Psoas muscle (tissue), 8 donors: ENCODE measurements around the gene ZFYVE27. TPM values are rescaled to one million over a fixed set of nuclear protein-coding genes. Genes with fewer than 3 reads are reported as not detected.

Experiments used
- ATAC-seq, 4 donors: fragments of 200-7000 bp; cut with Tn5 transposase; one replicate each; pipeline ENCODE4 v1.9.1; 2020; ENCODE audit warnings: moderate library complexity in 3 of 4, mild to moderate bottlenecking in 2 of 4
- DNase-seq, 2 donors: peaks; one replicate each; pipeline ENCODE4 v3.0.0-alpha.2; 2020
- H3K27ac ChIP-seq: fragments of 200-600 bp; one replicate; pipeline ENCODE4 v1.8.0; 2022
- H3K27me3 ChIP-seq, 3 donors: fragments of 200-600 bp in 1 of 3; one replicate each; pipeline versions ENCODE4 v1.6.1 to v1.8.0; 2013 to 2022; ENCODE audit warnings: low read length in 2 of 3, mild to moderate bottlenecking in 2 of 3, moderate library complexity in 1 of 3; ENCODE audit not compliant: insufficient read depth in 3 of 3
- H3K36me3 ChIP-seq, 2 donors: fragments of 200-600 bp in 1 of 2; one replicate each; pipeline versions ENCODE4 v1.6.1 to v1.8.0; 2013 to 2022; ENCODE audit warnings: low read depth in 1 of 2, mild to moderate bottlenecking in 1 of 2, moderate library complexity in 1 of 2; ENCODE audit not compliant: insufficient read depth in 1 of 2
- H3K4me1 ChIP-seq: fragments of 200-600 bp; one replicate; pipeline ENCODE4 v1.8.0; 2022
- H3K4me3 ChIP-seq: fragments of 200-600 bp; one replicate; pipeline ENCODE4 v1.8.0; 2022; ENCODE audit warnings: mild to moderate bottlenecking
- H3K9me3 ChIP-seq: fragments of 200-600 bp; one replicate; pipeline ENCODE4 v1.8.0; 2022
- CTCF ChIP-seq: fragments of 200-600 bp; IDR thresholded peaks from one replicate; pipeline ENCODE4 v1.8.0; 2022; ENCODE audit warnings: antibody characterized with exemption
- WGBS, 3 donors: extraction: QIAGEN DNeasy Blood & Tissue Kit; methylation state at CpG; one replicate each; pipeline versions ENCODE4 v1.1.6 to v1.1.7; 2013; 5-methylcytosine and 5-hydroxymethylcytosine counted together
- intact Hi-C, 2 donors: fragments of 100-400 bp; cut with DNase I; formaldehyde crosslinking; loops; one replicate each; pipeline versions ENCODE4 v1.11.0 to v1.14.2; 2022
- polyA plus RNA-seq, 3 donors: library from polyadenylated mRNA; stranded (reverse); fragments of 200-250 nt; gene quantifications; one replicate each; pipeline ENCODE4 v1.2.3, GENCODE V29; 2013
- total RNA-seq, 4 donors: library from RNA; stranded (reverse); fragmentation: NEBNext Ultra II Directional in 2 of 4; extraction: Animal tissue kit (Norgen Biotek cat#: 25700) in 2 of 4; gene quantifications; one replicate each; pipeline versions ENCODE4 v1.2.1 to v1.2.4, GENCODE V29; 2021 to 2023
- donor health status: healthy with polysubstance abuse.
- donor health status: DM: no; HTN: no; CAD: no; lungs with moderate emphysema.
- donor health status: Bipolar disorder and iron deficiency.
- donor health status: healthy.
- donor health status: DM: yes; HTN: yes; CAD: no.
- donor health status: DM: no; HTN: no; CAD: no.
- donor health status: DM: no; HTN: no; CAD: no.
- donor health status: DM: yes; HTN: yes; CAD: no.

The ZFYVE27 gene
- total and polyA plus RNA-seq, 7 donors = 8.3 to 20.1 (median 12.5) TPM

GRCh38 chr10:97707134-97707861 lies 29.6 kb upstream of the ZFYVE27 start:
- H3K36me3 ChIP-seq = no peaks in the 10 kb centered on the region
- no peak for TF ChIP-seq CTCF
- DNase-seq (no peak), ATAC-seq (no peak)
- no peak overlapping the region for H3K4me3 ChIP-seq
- H3K4me1 ChIP-seq = no peaks in the 10 kb centered on the region
- H3K27me3 ChIP-seq = peaks cover 0 to 6% (median 0%) of the 10 kb centered on the region in 3 donors
- 75 to 86% (median 82%) methylated on average over 11 of the region's 11 CpGs for WGBS, 3 donors
- no peak overlapping the region for H3K27ac ChIP-seq
- intact Hi-C loops = no loop called here
- no peaks in the 10 kb centered on the region for H3K9me3 ChIP-seq

GRCh38 chr10:97708167-97708566 lies 28.8 kb upstream of the ZFYVE27 start:
- Histone ChIP-seq H3K27me3 (peaks cover 0 to 6% (median 0%) of the 10 kb centered on the region in 3 donors), H3K36me3 (no peaks in the 10 kb centered on the region), H3K27ac (no peak overlapping the region), H3K4me1 (no peaks in the 10 kb centered on the region), H3K9me3 (no peaks in the 10 kb centered on the region), H3K4me3 (no peak overlapping the region)
- intact Hi-C loops = loop anchor here (2.0 kb wide), 1 partner anchor 23 kb away; no protein-coding TSS in a partner anchor
- DNase-seq (no peak), ATAC-seq (no peak)
- 81 to 85% (median 84%) methylated on average over 2 of the region's 2 CpGs for WGBS, 3 donors
- TF ChIP-seq CTCF = no peak

- no peaks in the 10 kb centered on the region for H3K9me3 ChIP-seq
- no peak overlapping the region for H3K27ac ChIP-seq
- H3K36me3 ChIP-seq = no peaks in the 10 kb centered on the region
- ATAC-seq (peak in 1 of 4 donors; percentile 26), DNase-seq (peak; percentile 62 to 65)
- intact Hi-C loops = loop anchor here (2.0 kb wide), 1 partner anchor 22 kb away; no protein-coding TSS in a partner anchor
- H3K4me3 ChIP-seq = no peak overlapping the region
- WGBS, 3 donors = 39 to 41% (median 40%) methylated on average over 18 of the region's 18 CpGs
- peaks cover 0 to 6% (median 0%) of the 10 kb centered on the region in 3 donors for H3K27me3 ChIP-seq
- TF ChIP-seq CTCF = peak; percentile 59
- peaks cover 2% of the 10 kb centered on the region for H3K4me1 ChIP-seq
Measured at GRCh38 chr10:97708976-97709946, 27.7 kb upstream of the ZFYVE27 start.

GRCh38 chr10:97711640-97712572 lies 25.0 kb upstream of the ZFYVE27 start:
- no peak for DNase-seq
- Histone ChIP-seq H3K27me3 (peaks cover 0 to 24% (median 0%) of the 10 kb centered on the region in 3 donors), H3K9me3 (no peaks in the 10 kb centered on the region), H3K4me1 (peaks cover 4% of the 10 kb centered on the region), H3K27ac (no peak overlapping the region), H3K4me3 (no peak overlapping the region), H3K36me3 (no peaks in the 10 kb centered on the region)
- no peak for ATAC-seq
- WGBS, 3 donors = 59 to 76% (median 67%) methylated on average over 9 of the region's 9 CpGs
- TF ChIP-seq CTCF = no peak
- intact Hi-C loops = no loop called here
